ENCODE measurements around the gene MARCOL.
"Not testable (repeated sequence)": the region's sequence is repeated elsewhere in the genome, so short reads cannot be mapped to it uniquely, and the experiment has no call there.

MARCOL gene

DNA sequence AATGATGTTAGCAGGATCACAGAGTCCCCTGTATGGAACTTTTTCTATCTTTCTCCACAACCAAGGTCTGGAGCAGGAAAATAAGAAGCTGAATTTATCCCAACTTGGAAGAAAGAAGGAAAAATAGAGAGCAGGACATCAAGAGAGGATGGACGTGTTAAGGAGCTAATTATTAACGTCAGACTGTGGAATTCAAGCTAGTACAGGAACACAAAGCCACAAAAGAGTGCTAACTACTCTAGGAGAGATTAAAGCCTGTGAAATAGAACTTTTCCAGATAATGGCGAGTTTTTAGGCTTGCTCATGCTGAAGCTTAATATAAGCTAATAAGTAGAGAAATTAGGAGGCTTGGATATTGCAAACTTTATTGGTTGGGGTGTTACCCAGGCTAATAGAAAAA lies 29.6 kb downstream of the MARCOL start:
- DNase-seq (ENCODE audit: low read depth): no peak

DNA sequence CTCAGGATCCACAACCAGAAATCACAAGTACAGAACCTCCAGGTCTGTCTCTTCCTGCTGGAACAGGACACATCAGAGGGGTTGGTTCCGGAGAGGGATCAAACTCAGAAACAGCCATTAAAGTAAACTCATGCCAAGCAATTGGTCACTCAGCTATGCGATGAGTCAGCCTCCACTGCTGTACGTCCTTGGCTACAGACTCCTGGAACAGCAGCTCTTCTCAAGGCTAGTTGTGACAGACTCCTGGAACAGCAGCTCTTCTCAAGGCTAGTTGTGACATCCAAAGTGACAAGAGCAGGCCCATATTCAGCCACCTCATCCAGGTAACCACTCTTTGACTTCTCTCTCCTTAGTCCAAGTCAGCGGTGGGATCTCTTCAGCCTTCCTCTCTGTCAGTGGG lies 30.2 kb downstream of the MARCOL start, which contains the start of gene SPINK13:
TSS of gene SPINK13 (plus strand) at position 229 of the 400 bp plus-strand sequence. CDS start 1,279 bp downstream, outside the sequence.
- peak; percentile 66 for DNase-seq (ENCODE audit: low read depth)

DNA sequence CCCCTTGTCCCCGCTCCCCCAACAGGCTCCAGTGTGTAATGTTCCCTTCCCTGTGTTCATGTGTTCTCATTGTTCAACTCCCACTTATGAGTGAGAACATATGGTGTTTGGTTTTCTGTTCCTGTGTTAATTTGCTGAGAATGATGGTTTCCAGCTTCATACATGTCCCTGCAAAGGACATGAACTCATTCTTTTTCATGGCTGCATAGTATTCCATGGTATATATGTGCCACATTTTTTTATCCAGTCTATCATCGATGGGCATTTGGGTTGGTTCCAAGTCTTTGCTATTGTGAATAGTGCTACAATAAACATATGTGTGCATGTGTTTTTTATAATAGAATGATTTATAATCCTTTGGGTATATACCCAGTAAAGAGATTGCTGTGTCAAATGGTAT lies 36.8 kb downstream of the MARCOL start:
- not testable (repeated sequence) for DNase-seq (ENCODE audit: low read depth)

DNA sequence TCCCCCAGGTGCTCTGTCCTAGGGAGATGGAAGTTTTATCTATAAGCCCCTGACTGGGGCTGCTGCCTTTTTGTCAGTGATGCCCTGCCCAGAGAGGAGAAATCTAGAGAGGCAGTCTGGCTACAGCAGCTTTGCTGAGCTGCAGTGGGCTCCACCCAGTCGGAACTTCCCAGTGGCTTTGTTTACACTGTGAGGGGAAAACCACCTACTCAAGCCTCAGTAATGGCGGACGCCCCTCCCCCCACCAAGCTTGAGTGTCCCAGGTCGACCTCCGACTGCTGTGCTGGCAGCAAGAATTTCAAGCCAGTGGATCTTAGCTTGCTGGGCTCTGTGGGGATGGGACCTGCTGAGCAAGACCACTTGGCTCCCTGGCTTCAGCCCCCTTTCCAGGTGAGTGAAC lies 42.6 kb downstream of the MARCOL start:
- not testable (repeated sequence) for DNase-seq (ENCODE audit: low read depth)

DNA sequence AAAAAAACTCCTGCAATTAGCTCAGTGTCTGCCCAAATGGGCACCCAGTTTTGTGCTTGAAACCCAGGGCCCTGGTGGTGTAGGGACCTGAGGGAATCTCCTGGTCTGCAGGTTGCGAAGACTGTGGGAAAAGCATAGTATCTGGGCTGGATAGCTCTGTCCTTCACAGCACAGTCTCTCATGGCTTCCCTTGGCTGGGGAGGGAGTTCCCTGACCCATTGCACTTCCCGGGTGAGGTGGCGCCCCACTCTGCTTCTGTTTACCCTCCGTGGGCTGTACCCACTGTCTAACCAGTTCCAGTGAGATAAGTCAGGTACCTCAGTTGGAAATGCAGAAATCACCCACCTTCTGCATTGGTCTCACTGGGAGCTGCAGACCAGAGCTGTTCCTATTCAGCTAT lies 43.0 kb downstream of the MARCOL start:
- not testable (repeated sequence) for DNase-seq (ENCODE audit: low read depth)

DNA sequence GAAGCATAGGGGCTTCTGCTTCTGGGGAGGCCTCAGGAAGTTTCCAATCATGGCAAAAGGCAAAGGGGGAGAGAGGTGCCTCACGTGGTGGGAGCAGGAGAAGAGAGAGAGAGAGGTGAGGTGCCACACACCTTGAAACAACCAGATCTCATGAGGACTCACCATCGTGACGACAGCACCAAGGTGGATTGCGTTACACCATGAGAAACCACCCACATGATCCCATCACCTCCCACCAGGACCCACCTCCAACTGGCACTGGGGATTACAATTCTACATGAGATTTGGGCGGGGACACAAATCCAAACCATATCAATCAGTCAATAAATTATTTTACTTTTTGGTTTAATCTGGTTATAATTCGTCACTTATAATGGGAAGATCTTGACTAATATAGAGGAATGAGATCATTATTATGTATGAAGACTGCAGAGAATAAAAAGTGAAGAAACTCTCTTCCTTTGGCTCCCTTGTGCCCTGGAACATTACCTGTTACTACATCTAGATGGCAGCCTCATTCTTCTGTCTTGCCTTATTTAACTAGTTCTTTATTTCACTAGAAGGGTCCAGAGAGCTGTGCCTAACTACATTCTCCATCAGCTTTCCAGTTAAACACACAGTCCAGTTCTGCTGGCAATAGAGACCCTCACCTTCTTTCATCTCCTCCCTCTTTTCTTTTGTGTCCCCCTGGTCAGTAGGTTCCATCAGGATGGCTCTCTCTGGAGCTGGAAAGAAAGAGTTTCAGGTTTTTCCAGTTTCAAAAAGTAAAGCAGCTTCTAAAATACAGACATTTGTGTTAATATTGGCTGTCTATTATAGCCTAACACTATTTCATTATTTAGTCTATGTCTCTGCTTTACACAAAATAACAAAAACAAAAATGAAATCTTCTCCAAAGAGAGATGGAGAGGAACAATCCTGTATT lies 52.2 kb downstream of the MARCOL start:
- DNase-seq (ENCODE audit: low read depth): peak; percentile 13
